Muscle layer of colon (tissue), 2 donors: ENCODE results near the gene TAPBPL.
"Not testable (repeated sequence)": the region's sequence is repeated elsewhere in the genome, so short reads cannot be mapped to it uniquely, and the experiment has no call there.

Experiments
- H3K27ac ChIP-seq: one replicate; pipeline ENCODE4 v1.7.0; 2013; ENCODE audit warnings: low read depth, mild to moderate bottlenecking, low read length, moderate library complexity
- H3K27me3 ChIP-seq, 2 donors: one replicate each; pipeline ENCODE4 v1.7.0; 2013; ENCODE audit warnings: low read length in 2 of 2, mild to moderate bottlenecking in 2 of 2; ENCODE audit not compliant: insufficient read depth in 2 of 2, control insufficient read depth in 1 of 2
- H3K36me3 ChIP-seq: one replicate; pipeline ENCODE4 v1.7.0; 2013; ENCODE audit warnings: mild to moderate bottlenecking, low read length; ENCODE audit not compliant: insufficient read depth
- H3K4me1 ChIP-seq: one replicate; pipeline ENCODE4 v1.7.0; 2013; ENCODE audit warnings: mild to moderate bottlenecking, low read length; ENCODE audit not compliant: insufficient read depth
- H3K4me3 ChIP-seq, 2 donors: one replicate each; pipeline ENCODE4 v1.7.0; 2013; ENCODE audit warnings: low read length in 2 of 2, low read depth in 1 of 2, mild to moderate bottlenecking in 1 of 2, moderate library complexity in 1 of 2
- H3K9ac ChIP-seq: one replicate; pipeline ENCODE4 v1.7.0; 2013; ENCODE audit warnings: low read length
- H3K9me3 ChIP-seq: one replicate; pipeline ENCODE4 v1.7.0; 2013; ENCODE audit warnings: mild to moderate bottlenecking, low read length
- donor health status: abdominal sarcoma.
- donor health status: Adenocarcinoma of cecum.

TAPBPL gene

GRCh38 chr12:6477601-6478377, 25.9 kb downstream of the TAPBPL start:
- H3K27ac ChIP-seq, H3K4me1 ChIP-seq, H3K4me3 ChIP-seq, H3K9ac ChIP-seq, H3K27me3 ChIP-seq, H3K9me3 ChIP-seq, H3K36me3 ChIP-seq: not testable (repeated sequence)

- H3K27me3 ChIP-seq: no peaks in the 10 kb centered on the region
- H3K9ac ChIP-seq: no peak overlapping the region
- no peak overlapping the region for H3K27ac ChIP-seq
- H3K36me3 ChIP-seq: no peaks in the 10 kb centered on the region
- no peak overlapping the region for H3K4me3 ChIP-seq
- no peaks in the 10 kb centered on the region for H3K4me1 ChIP-seq
- no peaks in the 10 kb centered on the region for H3K9me3 ChIP-seq
Observed at GRCh38 chr12:6478416-6478815, 26.6 kb downstream of the TAPBPL start.

- Histone ChIP-seq H3K4me1 (peaks cover 8% of the 10 kb centered on the region), H3K9me3 (no peaks in the 10 kb centered on the region), H3K9ac (no peak overlapping the region), H3K27me3 (no peaks in the 10 kb centered on the region), H3K36me3 (peaks cover 12% of the 10 kb centered on the region), H3K27ac (no peak overlapping the region), H3K4me3 (no peak overlapping the region)
Observed at GRCh38 chr12:6488240-6488639, 36.4 kb downstream of the TAPBPL start.

GRCh38 chr12:6489449-6489848, 37.6 kb downstream of the TAPBPL start:
- no peak overlapping the region for H3K9ac ChIP-seq
- no peaks in the 10 kb centered on the region for H3K9me3 ChIP-seq
- H3K36me3 ChIP-seq: peaks cover 12% of the 10 kb centered on the region
- peaks cover 11% of the 10 kb centered on the region for H3K4me1 ChIP-seq
- no peak overlapping the region for H3K4me3 ChIP-seq
- no peak overlapping the region for H3K27ac ChIP-seq
- H3K27me3 ChIP-seq: no peaks in the 10 kb centered on the region

- H3K9ac ChIP-seq, H3K9me3 ChIP-seq, H3K4me3 ChIP-seq, H3K27ac ChIP-seq, H3K27me3 ChIP-seq: not testable (repeated sequence)
- Histone ChIP-seq H3K36me3 (peaks cover 22% of the 10 kb centered on the region), H3K4me1 (peaks cover 22% of the 10 kb centered on the region)
Observed at GRCh38 chr12:6490673-6491072, 38.8 kb downstream of the TAPBPL start.

GRCh38 chr12:6492838-6493496, 41.1 kb downstream of the TAPBPL start, which contains the start of gene MRPL51:
Gene MRPL51 (minus strand): TSS chr12:6493262. CDS start chr12:6493136, 126 bp downstream.
- H3K4me3 ChIP-seq: peak within 1 kb of the TSS; percentile 80 to 100
- H3K4me1 ChIP-seq: peaks cover 22% of the 10 kb centered on the region
- H3K9me3 ChIP-seq: no peaks in the 10 kb centered on the region
- H3K9ac ChIP-seq: peak within 1 kb of the TSS; percentile 88
- peaks cover 37% of the 10 kb centered on the region for H3K36me3 ChIP-seq
- peak within 1 kb of the TSS; percentile 100 for H3K27ac ChIP-seq
- H3K27me3 ChIP-seq: no peaks in the 10 kb centered on the region

- Histone ChIP-seq H3K27me3 (no peaks in the 10 kb centered on the region), H3K36me3 (peaks cover 37% of the 10 kb centered on the region), H3K4me3 (peak within 1 kb of the TSS; percentile 80 to 100), H3K27ac (peak within 1 kb of the TSS; percentile 100), H3K4me1 (peaks cover 22% of the 10 kb centered on the region), H3K9me3 (no peaks in the 10 kb centered on the region), H3K9ac (peak within 1 kb of the TSS; percentile 88)
Observed at GRCh38 chr12:6493497-6494257, 41.8 kb downstream of the TAPBPL start, which contains the start of gene NCAPD2. Gene NCAPD2 (plus strand): TSS chr12:6494102. CDS start chr12:6495099, 997 bp downstream.

GRCh38 chr12:6494258-6494743, 42.5 kb downstream of the TAPBPL start:
- peak overlapping the region; percentile 15 for H3K9ac ChIP-seq
- H3K9me3 ChIP-seq: no peaks in the 10 kb centered on the region
- no peaks in the 10 kb centered on the region for H3K27me3 ChIP-seq
- peak overlapping the region; percentile 100 for H3K27ac ChIP-seq
- H3K4me1 ChIP-seq: peaks cover 22% of the 10 kb centered on the region
- peaks cover 37% of the 10 kb centered on the region for H3K36me3 ChIP-seq
- H3K4me3 ChIP-seq: peak overlapping the region; percentile 31 to 100

- Histone ChIP-seq H3K9me3 (no peaks in the 10 kb centered on the region), H3K9ac (peak overlapping the region; percentile 15), H3K36me3 (peaks cover 37% of the 10 kb centered on the region), H3K4me3 (peak overlapping the region in 1 of 2 donors; percentile 100), H3K27ac (peak overlapping the region; percentile 100), H3K27me3 (no peaks in the 10 kb centered on the region), H3K4me1 (peaks cover 22% of the 10 kb centered on the region)
Observed at GRCh38 chr12:6494968-6495367, 43.1 kb downstream of the TAPBPL start.

- H3K4me3 ChIP-seq, H3K9ac ChIP-seq, H3K9me3 ChIP-seq, H3K27ac ChIP-seq, H3K27me3 ChIP-seq: not testable (repeated sequence)
- H3K4me1 ChIP-seq: peaks cover 17% of the 10 kb centered on the region
- peaks cover 26% of the 10 kb centered on the region for H3K36me3 ChIP-seq
Observed at GRCh38 chr12:6497291-6497690, 45.4 kb downstream of the TAPBPL start.

- Histone ChIP-seq H3K9me3 (no peaks in the 10 kb centered on the region), H3K36me3 (peaks cover 18% of the 10 kb centered on the region), H3K9ac (no peak overlapping the region), H3K27me3 (no peaks in the 10 kb centered on the region), H3K27ac (no peak overlapping the region), H3K4me1 (peaks cover 1% of the 10 kb centered on the region), H3K4me3 (no peak overlapping the region)
Observed at GRCh38 chr12:6500466-6500865, 48.6 kb downstream of the TAPBPL start.
